ENCODE data around the gene GABPB1. TPM values are rescaled to one million over a fixed set of nuclear protein-coding genes. Genes with fewer than 3 reads are reported as not detected.

The GABPB1 gene
- polyA plus RNA-seq, 1 of the 3 experiments (the other 2 are of a cell fraction), result 12.8 TPM

DNA sequence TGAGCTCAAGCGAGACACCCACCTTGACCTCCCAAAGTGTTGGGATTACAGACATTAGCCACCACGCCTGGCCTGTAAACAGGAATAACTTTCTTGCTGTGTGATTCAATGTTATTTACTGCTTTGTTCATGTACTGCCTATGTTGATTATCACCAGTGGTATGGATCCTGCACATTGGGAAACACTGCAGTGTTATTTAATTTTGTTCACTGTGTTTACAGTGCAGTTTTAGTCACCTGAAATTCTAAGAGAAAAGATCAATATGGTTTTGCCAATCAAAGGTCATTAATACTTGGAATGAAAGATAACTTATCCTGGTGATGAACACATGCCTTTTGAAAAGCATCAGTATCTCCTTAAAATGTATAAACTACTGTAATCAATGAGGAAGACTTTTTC is 8.6 kb upstream of the GABPB1 start:
- POLR2A ChIA-PET, result no interaction called here
- no peaks in the 10 kb centered on the region for H3K27me3 ChIP-seq (ENCODE audit: insufficient read depth)

GRCh38 chr15:50361756-50362155 is 6.8 kb upstream of the GABPB1 start:
- Histone ChIP-seq H3K9me3 (no peaks in the 10 kb centered on the region), H4K20me1 (ENCODE audit: insufficient read depth) (no peaks in the 10 kb centered on the region), H3K27ac (ENCODE audit: low read depth in 2 of 2, low read length in 1 of 2) (no peak overlapping the region), H3K79me2 (ENCODE audit: insufficient read depth) (peaks cover 39% of the 10 kb centered on the region), H3K4me1 (ENCODE audit: control insufficient read depth in 1 of 2, insufficient read depth in 2 of 2, low read depth in 1 of 2, low read length in 1 of 2) (peaks cover 0 to 2% of the 10 kb centered on the region in 2 experiments; a peak in 1 of 4 replicates), H3K4me2 (no peak overlapping the region), H3K27me3 (ENCODE audit: insufficient read depth) (no peaks in the 10 kb centered on the region), H3K9me2 (no peaks in the 10 kb centered on the region), H3K36me3 (replicated peaks in 1 of 2; ENCODE audit: control insufficient read depth in 1 of 2, insufficient read depth in 2 of 2, low read length in 1 of 2) (peaks cover 34 to 36% of the 10 kb centered on the region in 2 experiments), H3K9ac (no peak overlapping the region), H3F3A (replicated peaks; ENCODE audit: insufficient read depth) (peaks cover 4% of the 10 kb centered on the region), H2AFZ (ENCODE audit: low read depth) (no peak overlapping the region), H3K4me3 (ENCODE audit: low read depth in 2 of 2, low read length in 1 of 2) (no peak overlapping the region)
- CTCF ChIA-PET, result no interaction called here
- POLR2A ChIA-PET, result no interaction called here
- no peak for DNase-seq
- 92% methylated on average over 6 of the region's 6 CpGs for WGBS (ENCODE audit: low lambda C conversion rate)
- no peak for TF ChIP-seq POLR2AphosphoS5 (IDR thresholded peaks at IDR 0.05; ENCODE audit: low read depth, low read length)
- no peak for TF ChIP-seq MAX (IDR thresholded peaks at IDR 0.05; ENCODE audit: low read depth)
- TF ChIP-seq FOXJ3 (CRISPR knock-in tag; IDR thresholded peaks at IDR 0.05), result no peak
- no peak for TF ChIP-seq GABPA (IDR thresholded peaks at IDR 0.05; ENCODE audit: low read depth)
- TF ChIP-seq, protein P1, sequence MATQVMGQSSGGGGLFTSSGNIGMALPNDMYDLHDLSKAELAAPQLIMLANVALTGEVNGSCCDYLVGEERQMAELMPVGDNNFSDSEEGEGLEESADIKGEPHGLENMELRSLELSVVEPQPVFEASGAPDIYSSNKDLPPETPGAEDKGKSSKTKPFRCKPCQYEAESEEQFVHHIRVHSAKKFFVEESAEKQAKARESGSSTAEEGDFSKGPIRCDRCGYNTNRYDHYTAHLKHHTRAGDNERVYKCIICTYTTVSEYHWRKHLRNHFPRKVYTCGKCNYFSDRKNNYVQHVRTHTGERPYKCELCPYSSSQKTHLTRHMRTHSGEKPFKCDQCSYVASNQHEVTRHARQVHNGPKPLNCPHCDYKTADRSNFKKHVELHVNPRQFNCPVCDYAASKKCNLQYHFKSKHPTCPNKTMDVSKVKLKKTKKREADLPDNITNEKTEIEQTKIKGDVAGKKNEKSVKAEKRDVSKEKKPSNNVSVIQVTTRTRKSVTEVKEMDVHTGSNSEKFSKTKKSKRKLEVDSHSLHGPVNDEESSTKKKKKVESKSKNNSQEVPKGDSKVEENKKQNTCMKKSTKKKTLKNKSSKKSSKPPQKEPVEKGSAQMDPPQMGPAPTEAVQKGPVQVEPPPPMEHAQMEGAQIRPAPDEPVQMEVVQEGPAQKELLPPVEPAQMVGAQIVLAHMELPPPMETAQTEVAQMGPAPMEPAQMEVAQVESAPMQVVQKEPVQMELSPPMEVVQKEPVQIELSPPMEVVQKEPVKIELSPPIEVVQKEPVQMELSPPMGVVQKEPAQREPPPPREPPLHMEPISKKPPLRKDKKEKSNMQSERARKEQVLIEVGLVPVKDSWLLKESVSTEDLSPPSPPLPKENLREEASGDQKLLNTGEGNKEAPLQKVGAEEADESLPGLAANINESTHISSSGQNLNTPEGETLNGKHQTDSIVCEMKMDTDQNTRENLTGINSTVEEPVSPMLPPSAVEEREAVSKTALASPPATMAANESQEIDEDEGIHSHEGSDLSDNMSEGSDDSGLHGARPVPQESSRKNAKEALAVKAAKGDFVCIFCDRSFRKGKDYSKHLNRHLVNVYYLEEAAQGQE (IDR thresholded peaks at IDR 0.05; ENCODE audit: low read depth, low read length), result no peak
- no peak for TF ChIP-seq NFIC (IDR thresholded peaks at IDR 0.05; ENCODE audit: borderline replicate concordance)
- no peak for TF ChIP-seq SMC3 (IDR thresholded peaks at IDR 0.05; ENCODE audit: low read depth, low read length)
- no peak for TF ChIP-seq MXI1 (IDR thresholded peaks at IDR 0.05; ENCODE audit: low read depth, low read length)
- no peak for TF ChIP-seq RXRA (IDR thresholded peaks at IDR 0.05; ENCODE audit: borderline replicate concordance, low read depth)
- no peak for TF ChIP-seq CHD2 (IDR thresholded peaks at IDR 0.05; ENCODE audit: low read length, partially characterized antibody)
- TF ChIP-seq SIN3A (IDR thresholded peaks at IDR 0.05; ENCODE audit: borderline replicate concordance, low read depth, low read length), result no peak
- no peak for TF ChIP-seq USF2 (IDR thresholded peaks at IDR 0.05; ENCODE audit: borderline replicate concordance, low read depth, low read length)
- no peak for TF ChIP-seq GATA2 (CRISPR knock-in tag; IDR thresholded peaks at IDR 0.05)
- TF ChIP-seq RFX5 (IDR thresholded peaks at IDR 0.05; ENCODE audit: low read length), result no peak

More for the DNA sequence above, 8.6 kb upstream of the GABPB1 start:
- 91% methylated on average over 2 of the region's 2 CpGs for WGBS (ENCODE audit: low lambda C conversion rate)
- CTCF ChIA-PET, result interaction anchor here (0.8 kb wide), 1 partner anchor 513 kb away, joined by 3 read pairs; no protein-coding TSS in a partner anchor
- Histone ChIP-seq H3K4me1 (ENCODE audit: control insufficient read depth in 1 of 2, insufficient read depth in 2 of 2, low read depth in 1 of 2, low read length in 1 of 2) (no peaks in the 10 kb centered on the region), H3K27ac (ENCODE audit: low read depth in 2 of 2, low read length in 1 of 2) (no peak overlapping the region), H3K4me2 (no peak overlapping the region), H3K9ac (no peak overlapping the region), H3F3A (replicated peaks; ENCODE audit: insufficient read depth) (peaks cover 4% of the 10 kb centered on the region), H3K79me2 (ENCODE audit: insufficient read depth) (peaks cover 26% of the 10 kb centered on the region), H3K36me3 (replicated peaks in 1 of 2; ENCODE audit: control insufficient read depth in 1 of 2, insufficient read depth in 2 of 2, low read length in 1 of 2) (peaks cover 25 to 33% of the 10 kb centered on the region in 2 experiments), H3K9me3 (no peaks in the 10 kb centered on the region), H3K4me3 (ENCODE audit: low read depth in 2 of 2, low read length in 1 of 2) (no peak overlapping the region), H2AFZ (ENCODE audit: low read depth) (no peak overlapping the region), H4K20me1 (ENCODE audit: insufficient read depth) (no peaks in the 10 kb centered on the region), H3K9me2 (no peaks in the 10 kb centered on the region)
- no peak for DNase-seq
- TF ChIP-seq GATA2 (CRISPR knock-in tag; IDR thresholded peaks at IDR 0.05), result no peak
- no peak for TF ChIP-seq CHD2 (IDR thresholded peaks at IDR 0.05; ENCODE audit: low read length, partially characterized antibody)
- no peak for TF ChIP-seq SMC3 (IDR thresholded peaks at IDR 0.05; ENCODE audit: low read depth, low read length)
- TF ChIP-seq RXRA (IDR thresholded peaks at IDR 0.05; ENCODE audit: borderline replicate concordance, low read depth), result no peak
- TF ChIP-seq TCF12 (IDR thresholded peaks at IDR 0.05), result no peak
- TF ChIP-seq ELF1 (IDR thresholded peaks at IDR 0.05), result no peak
- TF ChIP-seq GABPA (IDR thresholded peaks at IDR 0.05; ENCODE audit: low read depth), result no peak
- TF ChIP-seq, protein P2, sequence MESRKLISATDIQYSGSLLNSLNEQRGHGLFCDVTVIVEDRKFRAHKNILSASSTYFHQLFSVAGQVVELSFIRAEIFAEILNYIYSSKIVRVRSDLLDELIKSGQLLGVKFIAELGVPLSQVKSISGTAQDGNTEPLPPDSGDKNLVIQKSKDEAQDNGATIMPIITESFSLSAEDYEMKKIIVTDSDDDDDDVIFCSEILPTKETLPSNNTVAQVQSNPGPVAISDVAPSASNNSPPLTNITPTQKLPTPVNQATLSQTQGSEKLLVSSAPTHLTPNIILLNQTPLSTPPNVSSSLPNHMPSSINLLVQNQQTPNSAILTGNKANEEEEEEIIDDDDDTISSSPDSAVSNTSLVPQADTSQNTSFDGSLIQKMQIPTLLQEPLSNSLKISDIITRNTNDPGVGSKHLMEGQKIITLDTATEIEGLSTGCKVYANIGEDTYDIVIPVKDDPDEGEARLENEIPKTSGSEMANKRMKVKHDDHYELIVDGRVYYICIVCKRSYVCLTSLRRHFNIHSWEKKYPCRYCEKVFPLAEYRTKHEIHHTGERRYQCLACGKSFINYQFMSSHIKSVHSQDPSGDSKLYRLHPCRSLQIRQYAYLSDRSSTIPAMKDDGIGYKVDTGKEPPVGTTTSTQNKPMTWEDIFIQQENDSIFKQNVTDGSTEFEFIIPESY (IDR thresholded peaks at IDR 0.05; ENCODE audit: borderline replicate concordance, low read depth), result no peak
- no peak for TF ChIP-seq FOXJ3 (CRISPR knock-in tag; IDR thresholded peaks at IDR 0.05)
- TF ChIP-seq, protein P3, sequence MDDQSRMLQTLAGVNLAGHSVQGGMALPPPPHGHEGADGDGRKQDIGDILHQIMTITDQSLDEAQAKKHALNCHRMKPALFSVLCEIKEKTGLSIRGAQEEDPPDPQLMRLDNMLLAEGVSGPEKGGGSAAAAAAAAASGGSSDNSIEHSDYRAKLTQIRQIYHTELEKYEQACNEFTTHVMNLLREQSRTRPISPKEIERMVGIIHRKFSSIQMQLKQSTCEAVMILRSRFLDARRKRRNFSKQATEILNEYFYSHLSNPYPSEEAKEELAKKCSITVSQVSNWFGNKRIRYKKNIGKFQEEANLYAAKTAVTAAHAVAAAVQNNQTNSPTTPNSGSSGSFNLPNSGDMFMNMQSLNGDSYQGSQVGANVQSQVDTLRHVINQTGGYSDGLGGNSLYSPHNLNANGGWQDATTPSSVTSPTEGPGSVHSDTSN (IDR thresholded peaks at IDR 0.05), result no peak
- TF ChIP-seq NRF1 (IDR thresholded peaks at IDR 0.05; ENCODE audit: low read depth, low read length), result no peak
- TF ChIP-seq FOXM1 (IDR thresholded peaks at IDR 0.05; ENCODE audit: low read depth), result no peak
